NCI-H748 (cell line): ENCODE data around the gene RBMS3.
"Not testable (repeated sequence)": the region's sequence is repeated elsewhere in the genome, so short reads cannot be mapped to it uniquely, and the experiment has no call there.

Experiments
- DNase-seq: peaks from one replicate; lab custom pipeline; 2025; ENCODE audit not compliant: unreplicated experiment; lab: John Stamatoyannopoulos, UW

The RBMS3 gene

DNA sequence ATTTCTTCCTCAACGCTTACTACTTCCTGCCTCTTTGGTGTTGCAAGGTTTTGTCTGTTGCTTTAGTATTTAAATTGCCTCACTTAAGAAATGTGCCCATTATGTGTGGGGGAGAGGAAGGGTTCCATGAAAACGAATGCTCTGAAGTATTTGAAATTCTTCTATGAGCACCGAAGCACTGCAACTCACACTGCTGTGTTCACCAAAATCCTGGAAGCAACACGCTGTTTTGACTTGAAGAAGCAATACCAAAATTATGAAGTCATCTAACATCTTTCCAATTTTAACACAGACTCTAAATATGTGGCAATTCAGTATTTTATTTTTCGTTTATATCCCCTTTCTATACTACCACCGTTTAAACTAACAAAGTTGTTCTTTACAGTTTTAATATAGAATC is 101.5 kb downstream of the RBMS3 start:
- no peak for DNase-seq

DNA sequence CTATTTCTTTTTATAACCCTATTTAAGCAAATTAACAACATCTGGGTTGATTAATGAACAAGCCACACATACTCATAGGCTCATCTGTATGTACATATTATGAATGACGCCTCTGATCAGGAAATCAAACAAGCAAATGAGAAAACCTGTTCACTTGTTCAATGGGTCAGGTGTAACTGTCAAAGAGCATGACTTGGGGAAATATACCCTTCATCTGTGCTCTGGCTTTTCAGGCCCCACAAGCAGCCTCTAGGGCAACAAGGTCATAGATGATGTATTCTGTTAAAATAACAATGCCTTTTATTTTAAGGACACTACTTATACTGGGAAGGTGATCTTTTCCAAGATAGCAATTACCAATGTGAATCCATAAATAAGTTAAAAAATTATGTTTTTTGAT is 102.0 kb downstream of the RBMS3 start:
- no peak for DNase-seq

DNA sequence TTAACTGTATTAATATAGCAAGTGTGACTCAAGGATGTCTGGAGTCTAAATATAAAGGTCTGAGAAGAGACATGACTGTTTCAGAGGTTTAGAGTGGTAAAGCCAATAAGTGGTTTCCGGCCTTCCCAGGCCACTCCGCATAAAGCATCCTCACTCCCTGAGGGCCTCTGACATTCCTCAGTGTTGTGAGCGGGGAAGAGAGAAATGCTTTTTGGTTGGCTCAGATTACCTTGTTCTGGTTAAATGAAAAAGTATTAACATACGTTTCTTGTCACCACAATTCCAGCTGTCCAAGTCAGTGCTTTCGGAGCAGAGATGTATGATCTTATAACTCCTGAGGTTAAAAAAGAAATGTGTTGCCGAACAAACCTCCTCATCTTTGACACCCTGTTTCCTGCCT is 103.8 kb downstream of the RBMS3 start:
- DNase-seq: no peak

DNA sequence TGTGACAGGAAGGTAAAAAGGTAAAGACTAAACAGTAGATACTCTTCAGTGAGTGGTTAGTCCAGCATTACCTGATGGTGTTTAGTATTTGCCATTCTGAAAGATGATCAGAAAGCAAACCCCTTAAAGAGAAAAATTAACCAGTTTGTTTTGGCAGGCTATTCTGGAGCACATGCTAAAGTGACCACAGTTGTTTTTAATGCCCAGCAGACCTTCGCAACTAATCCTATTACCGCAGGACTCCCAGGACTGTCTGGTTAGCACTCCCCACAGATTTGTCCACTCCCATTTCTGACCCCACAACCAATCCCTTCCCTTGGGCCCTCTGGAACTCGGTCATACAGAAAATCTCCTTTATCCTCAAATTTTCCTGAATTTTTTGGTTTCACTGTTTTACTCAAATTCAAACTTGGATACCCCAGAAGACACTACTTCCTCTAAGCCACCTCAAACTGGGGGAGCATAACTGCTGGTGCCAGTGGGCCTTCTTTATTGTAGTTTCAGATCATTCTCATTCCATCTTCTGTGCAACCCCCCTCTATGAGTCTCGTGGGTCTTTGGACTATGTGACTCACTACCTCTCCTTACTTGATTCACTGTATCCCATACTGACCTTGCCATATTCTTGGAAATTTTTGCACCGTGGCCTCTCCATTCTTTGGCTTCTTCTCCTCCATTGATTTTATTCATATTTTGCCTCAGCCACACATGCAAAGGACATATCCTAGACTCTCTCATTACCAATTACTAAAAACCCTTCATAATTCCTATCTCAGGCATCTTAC is 104.4 kb downstream of the RBMS3 start:
- DNase-seq: no peak

DNA sequence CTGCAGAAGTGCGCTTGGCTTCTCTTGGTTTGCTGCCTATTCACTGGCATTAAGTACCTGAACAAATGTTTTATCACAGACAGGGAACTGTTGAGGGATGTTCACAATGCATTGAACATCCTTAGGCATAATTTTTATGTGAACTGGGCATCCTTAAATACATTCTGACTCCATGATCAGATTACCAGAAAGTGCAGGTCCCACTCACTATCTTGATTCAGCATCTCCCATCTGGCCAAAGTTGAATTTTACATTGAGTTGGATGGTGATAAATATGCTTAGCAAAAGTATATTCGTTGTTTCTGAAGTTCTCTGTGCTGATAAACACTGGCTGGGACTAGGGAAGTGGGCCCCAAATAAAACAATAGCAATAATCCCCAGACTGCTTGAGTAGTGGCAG is 108.5 kb downstream of the RBMS3 start:
- no peak for DNase-seq

DNA sequence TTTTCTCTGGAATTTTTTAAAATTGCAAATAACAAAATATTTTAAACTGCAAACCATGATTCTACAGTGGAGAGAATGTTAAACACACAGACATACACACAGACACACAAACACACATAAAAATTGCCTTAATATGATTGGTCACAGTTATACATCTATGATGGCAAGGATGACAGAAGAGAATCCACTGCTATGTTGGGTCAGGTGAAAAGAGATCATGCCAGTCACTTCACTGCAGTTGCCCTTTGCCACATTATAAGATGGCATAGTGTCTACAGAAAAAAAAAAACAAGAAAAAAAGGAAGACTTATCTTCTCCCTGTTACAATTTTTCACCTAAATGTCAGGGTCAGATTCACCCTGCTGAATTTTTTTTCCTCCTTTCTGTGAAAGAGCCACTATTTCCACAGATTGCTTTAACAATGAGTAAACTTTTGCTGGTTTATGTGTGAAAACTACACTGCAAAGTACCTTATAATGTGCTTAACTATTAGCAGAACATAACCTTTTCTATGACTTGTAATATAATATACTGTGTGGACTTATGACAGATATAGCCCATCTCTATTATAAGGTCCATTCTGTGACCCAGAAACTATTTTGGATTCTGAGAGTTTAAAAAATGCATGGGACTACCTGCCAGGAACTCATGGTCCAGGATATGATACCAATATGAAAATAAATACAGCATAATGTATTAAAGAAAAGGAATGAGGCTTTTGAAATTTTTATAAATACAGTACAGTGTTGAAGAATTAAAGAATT is 111.9 kb downstream of the RBMS3 start:
- no peak for DNase-seq

DNA sequence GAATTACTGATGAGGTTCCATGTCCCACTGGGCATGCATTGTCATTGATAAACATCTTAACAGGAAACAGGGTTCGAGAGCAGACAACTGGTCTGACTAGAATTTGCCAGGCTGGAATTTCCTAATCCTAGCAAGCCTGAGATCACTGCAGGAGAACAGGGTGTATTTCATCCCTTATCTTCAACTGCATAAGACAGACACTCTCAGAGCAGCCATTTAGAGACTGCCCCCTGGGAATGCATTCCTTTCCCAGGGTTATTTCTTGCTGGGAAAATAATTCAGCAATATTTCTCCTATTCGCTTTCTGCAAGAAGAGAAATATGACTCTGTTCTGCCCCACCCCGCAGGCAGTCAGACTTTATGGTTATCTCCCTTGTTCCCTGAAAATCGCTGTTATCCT is 113.1 kb downstream of the RBMS3 start:
- DNase-seq: not testable (repeated sequence)

DNA sequence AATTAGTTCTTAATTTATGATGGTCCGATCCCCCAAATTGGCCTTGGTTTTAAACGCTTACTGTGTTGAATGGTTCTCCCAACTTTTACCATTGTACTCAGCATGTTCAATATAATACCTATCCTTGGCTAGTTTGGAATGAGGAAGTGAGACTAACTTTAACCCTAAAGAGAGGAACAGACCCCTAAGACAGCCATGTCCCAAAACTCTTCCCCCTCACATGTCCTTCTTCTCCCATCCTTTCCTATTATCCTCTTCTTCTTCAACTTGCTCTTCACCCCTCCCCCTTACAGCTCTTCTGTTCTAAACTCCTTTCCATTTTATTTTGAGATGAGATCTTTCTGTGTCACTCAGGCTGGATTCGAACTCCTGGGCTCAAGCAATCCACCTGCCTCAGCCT is 116.5 kb downstream of the RBMS3 start:
- DNase-seq: no peak

DNA sequence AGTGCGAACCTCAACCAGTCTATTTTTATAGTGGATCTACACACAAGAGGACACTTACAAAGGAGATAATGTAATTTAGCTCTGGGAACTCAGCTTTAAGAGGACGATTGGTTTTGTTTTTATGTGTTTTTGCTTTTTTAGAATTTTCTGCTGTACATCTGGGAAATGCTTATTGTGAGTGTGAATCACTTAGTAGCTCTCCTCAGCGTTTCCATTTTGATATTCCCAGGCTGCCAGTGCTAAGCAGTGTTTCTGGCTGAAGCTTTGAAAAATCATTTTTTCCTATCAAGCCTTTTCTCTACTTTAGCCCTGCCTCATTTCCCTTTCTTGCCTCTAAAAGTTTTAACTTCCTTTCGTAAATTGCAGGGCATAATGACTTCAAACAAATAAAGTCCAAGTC is 117.9 kb downstream of the RBMS3 start:
- no peak for DNase-seq

DNA sequence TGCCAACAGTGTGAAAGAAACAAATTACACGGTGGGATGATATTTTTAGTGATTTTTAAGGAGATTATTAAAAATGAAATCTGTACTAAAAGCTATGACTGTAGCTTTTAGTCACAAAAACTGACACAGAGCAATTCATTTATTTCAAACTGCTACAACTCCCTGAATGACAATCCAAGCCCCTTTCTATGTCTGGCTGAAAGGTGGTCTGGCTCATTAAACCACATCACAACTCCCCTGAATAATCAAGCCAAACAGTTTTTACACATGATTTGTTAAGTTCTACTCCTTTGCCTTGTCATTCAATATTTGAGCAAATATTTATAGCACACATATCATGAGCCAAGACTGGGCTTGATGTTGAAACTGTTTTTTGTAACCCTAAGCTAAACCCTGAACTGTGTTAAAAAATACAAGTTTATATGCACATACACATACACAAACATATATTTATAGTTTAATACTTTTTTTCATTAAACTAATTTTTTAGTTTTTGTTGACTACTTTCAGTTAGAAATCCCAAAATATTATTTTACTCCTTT is 125.5 kb downstream of the RBMS3 start:
- peak; percentile 2 for DNase-seq

DNA sequence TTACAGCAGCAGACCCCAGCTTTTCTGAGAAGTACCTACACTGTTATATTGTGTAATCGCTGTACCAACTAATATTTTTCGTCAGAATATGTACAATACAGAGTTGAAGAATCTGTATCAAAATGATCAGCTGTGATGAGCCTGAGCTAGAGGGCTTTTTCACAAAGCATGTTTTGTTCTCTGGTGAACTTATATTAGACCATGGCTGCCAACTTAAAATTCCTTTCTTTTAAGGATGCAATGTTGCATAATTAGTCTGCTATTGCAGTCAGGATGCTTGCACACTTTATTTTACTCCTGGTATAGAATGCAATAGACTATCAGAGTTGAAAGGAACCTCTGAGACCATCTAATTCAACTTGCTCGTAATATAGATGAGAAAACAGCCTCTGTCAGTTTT is 127.8 kb downstream of the RBMS3 start:
- no peak for DNase-seq

DNA sequence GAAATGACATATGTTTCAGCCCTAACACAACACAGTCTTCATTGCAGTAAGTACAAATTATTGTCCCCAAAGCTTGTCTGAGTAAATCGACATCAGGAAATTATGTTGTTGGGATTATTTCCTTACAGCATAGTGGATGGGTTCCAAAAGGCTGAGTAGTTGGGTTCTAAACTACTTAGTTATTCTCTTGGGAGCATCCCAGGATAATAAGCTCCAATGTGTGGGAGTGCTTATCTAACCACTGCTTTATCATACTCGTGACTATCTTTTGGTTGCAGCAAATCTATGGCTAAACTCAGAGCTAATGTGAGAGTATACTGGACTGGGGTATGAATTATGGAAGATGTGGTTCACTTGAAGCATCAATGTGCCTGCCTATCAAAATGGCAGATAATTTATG is 128.5 kb downstream of the RBMS3 start:
- no peak for DNase-seq

DNA sequence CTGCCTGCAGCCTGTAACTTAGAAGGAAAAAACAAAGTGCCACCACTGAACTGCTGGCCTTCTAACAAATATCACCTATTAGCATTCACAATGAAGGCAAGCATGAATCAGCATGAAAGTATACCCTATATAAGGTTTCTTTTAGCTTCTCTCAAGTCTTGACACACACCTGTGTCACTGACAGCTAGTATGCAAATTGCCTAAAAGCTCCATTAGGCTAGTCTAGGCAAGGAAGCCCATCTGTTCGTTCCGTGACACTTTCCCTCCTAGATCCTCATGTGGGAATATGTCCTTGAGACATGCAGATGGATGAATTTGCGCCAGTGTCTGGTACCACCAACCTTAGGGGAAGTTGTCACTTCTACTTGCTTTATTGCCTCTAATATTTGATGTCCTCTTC is 129.3 kb downstream of the RBMS3 start:
- no peak for DNase-seq

DNA sequence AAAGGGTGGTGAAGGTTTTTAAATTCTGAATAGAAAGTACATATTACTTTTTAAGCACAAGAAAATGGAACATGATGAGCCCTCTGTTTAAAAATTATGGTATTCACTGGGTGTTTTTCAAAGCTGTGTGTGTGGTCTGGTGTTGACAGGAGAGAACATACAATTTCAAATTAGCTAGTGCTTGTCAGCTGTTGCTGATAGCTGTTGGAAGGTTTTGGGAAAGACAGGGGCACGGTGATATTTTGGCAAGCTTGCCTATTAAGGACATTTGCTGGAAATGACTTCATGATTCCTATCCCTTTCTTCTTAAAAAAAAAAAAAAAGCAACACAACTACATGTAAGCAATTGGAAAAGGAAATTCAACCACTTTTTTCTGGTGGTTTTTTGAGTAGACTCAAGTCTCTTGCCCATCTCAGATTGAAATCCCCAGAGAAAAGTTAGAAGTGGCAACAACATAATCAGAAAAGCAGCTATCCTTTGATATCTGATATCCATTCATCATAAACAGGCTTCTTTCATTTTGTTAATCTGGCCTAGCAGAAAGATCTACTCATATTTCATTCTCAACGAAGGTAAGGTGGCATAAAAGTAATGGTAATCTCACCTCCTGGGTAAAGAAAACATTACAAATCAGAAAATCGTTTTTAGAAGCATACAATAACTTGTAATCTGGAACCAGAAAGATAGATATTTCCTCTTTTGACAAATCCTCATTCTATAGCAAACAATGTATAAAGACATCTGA is 130.0 kb downstream of the RBMS3 start:
- DNase-seq: peak; percentile 4

DNA sequence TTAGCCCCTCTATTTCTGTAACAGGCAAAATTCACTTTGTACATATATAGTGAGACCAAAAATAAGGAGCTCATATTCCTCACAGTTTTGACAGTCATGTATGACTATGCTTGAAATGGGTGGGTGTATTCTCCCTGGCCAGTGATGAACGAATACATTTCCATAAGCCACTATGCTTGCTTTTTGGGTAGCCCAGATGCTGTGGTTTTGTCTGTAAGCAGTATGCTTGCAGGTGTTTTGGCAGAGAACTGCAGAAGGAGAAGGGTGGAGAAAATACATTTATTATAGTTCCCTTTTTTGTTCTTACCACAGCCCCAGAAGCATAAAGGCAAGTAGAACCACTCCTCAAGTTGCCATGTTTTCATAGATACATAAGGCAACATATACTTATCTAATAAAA is 131.2 kb downstream of the RBMS3 start:
- DNase-seq: no peak

DNA sequence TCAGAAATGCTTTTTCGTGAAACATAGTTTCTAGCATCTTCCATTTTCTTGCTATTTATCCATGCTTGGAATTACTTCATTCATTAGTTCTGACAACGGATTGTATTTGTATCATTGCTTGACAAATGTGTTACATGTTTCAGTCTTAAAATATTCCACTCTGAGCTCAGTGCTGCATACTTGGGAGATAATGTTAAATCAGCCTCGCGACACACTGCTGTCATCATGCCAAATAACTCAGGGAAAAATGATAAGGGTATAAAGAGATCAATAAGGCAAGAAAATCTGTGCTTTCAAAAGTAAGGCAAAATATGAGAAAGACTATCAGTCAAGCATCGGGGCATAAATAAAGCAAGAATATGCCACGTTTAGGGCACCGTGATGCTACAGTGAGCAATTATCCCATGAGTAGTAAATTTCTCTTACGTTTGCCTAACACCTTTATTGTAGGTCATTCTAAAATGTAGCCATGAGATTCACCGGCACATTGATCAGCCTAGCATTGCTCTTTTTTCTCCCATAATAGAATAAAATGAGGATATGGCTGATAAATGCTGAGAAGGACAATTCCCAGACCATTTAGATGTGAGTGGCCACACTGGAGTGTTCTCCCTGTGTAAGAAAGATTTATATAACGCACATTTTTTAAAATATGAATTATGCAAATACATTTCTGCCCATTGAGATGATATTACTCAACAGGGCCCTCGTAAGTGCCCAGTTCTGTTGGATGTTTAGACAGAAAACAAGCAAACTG is 133.8 kb downstream of the RBMS3 start:
- DNase-seq: no peak

DNA sequence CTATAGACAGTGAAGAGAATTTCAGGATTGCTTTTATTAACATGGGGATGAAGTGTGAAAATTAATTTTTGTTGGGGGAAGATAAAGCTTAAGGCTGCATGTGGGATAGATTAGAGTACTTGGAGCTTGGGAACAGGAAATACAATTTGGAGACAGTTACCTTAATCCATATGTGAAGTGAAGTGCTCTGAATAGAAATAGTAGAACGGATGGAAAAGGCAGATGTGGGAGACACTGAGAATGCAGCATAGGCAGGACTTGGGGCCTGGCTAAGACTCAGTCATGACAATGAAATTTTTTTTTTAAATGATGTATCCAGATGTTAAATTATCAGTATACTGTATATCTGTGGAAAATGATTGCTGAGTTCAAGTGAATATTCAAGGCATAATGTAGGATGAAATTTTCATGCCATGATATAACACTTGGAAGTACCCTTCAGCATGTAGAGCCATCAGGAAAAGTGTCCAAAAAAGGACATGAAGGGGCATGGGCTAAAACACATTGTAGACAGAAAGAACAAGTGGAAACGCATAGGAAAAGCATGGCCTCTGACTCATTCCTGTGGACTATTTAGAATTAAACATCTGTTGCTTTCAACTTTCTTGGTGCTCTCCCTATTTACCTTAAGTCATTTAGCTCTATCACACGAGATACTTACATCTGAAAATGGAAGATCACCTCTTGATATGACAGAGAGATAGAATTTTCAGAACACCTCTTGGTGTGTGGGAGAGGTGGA is 134.8 kb downstream of the RBMS3 start:
- DNase-seq: no peak

DNA sequence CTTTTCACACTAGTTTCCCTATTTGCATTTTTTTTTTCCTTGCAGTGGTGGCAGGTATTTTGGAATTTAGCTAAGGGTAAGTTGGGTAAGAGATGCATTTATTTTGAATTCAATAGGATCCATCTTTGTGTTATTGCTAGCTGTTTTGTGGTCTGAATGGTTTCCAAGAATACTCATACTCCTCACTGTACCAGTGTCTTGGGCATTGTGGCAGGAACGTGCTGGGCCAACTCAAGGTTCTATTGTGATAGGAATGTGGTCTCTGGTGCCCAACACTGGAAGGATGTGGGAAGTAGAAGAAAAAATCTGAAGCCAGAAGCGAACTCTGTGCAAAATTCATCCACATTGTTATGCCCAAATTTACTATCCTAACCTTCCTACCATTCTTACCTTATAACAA is 135.6 kb downstream of the RBMS3 start:
- DNase-seq: no peak

DNA sequence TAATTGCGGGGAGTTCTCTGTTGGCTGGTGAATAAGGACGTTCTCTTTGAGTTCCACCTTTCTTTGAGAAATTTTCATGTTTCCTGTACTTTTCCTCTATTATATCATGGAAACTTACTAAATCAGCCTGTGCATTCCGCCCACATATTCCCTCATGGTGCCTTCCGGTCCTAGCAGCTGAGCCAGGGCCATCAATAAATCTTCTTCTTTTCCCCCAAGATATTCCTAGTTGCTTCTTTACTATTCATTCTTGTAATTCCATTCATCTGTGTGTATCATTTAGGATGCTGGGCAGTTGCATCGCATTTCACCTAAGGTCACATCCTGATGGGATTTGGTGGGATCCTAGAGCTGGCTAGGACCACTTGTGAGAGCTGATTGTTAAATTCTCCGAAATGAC is 139.2 kb downstream of the RBMS3 start:
- DNase-seq: no peak
